ENCODE results near the gene WDFY2. TPM values are rescaled to one million over a fixed set of nuclear protein-coding genes. Genes with fewer than 3 reads are reported as not detected.

Gene WDFY2
- total RNA-seq, 1 donor from 2014 or later, result 4.9 TPM

DNA sequence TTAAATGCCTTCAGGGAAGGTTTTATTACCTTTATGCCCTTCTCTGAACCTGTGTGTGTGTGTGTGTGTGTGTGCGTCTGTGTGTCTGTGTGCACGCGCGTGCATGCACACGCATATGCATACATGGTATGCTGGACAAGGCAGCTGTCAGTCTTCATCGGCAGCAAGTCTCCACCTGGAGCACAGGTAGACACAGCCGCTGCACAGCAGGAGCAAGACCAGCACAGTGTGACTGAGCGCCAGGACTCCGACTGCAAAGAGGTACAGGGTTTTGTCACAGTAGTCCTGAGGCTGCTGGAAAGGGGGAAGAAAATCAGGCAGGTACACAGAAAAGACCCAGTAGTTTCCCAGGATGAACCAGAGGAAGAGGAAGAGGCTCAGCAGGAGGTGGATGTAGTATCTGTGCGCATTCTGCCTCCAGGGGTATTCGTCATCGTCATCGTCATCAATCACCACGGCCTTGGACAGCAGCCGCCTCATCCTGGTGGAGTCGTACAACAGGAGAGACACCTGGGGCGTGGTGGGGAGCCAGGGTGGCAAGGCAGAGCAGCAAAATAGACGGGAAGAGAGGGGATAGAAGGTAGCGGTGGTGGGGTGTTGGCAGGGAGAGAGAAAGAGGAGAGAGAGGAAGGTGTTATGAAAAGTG, 232.5 kb downstream of the WDFY2 start:
- intact Hi-C loops (cut with DNase I), result loop anchor here (1.0 to 10.0 kb wide), 4 partner anchors 8 to 368 kb away; partner anchors contain the start of gene NEK5
- no peak for DNase-seq (ENCODE audit: low spot score)

Small RNA genes lying within 50 kb of the gene (microRNA-seq; reads per million reads assigned to microRNA genes)
- gene MIR4703, result not detected

Other genes starting within 250 kb of the WDFY2 start
- not detected for gene SERPINE3, start 244.8 kb upstream of the WDFY2 start, total RNA-seq
- 32.9 TPM for gene INTS6, start 131.4 kb upstream of the WDFY2 start, total RNA-seq
- gene DHRS12, start 219.7 kb downstream of the WDFY2 start, total RNA-seq, result 9.8 TPM